ENCODE measurements around the gene PLBD1. TPM values are rescaled to one million over a fixed set of nuclear protein-coding genes. Genes with fewer than 3 reads are reported as not detected.

PLBD1 gene
- polyA plus RNA-seq, 1 of the 3 experiments (the other 2 are of a cell fraction): 0.10 TPM

DNA sequence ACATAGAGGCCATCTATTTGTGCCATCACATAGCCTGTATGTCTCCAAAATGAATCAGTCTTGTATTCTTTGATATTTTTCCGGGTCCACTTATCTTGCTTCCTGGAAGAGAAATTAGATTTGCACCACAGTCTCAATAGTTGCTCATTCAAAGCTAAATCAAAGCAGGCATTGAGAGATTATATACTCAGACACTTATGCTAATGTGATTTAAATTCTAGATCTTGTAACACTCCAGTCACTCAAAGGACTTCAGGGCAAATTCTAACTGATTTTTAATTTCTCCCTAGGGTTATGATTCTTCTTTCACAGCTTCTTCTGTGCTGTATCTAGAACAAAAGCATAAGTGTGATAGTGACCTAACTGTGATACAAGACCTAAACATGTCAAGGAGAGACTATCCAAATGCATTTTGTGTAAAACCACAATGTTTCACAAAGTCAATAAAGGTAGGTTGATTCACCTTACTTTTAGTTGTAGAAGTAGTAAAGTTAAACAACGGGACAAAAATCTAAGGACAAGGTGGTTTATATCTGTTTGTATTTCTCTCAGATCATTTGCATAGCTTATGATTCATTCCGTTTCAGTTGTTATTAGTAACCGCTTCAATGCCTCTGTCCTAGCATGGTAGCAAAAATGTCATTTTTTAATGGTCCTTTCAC lies 26.8 kb downstream of the PLBD1 start:
- H3K9ac ChIP-seq: no peak overlapping the region
- H3K27ac ChIP-seq (ENCODE audit: low read depth in 2 of 2, low read length in 1 of 2): no peak overlapping the region
- CTCF ChIA-PET: no interaction called here
- no peak overlapping the region for H3K4me2 ChIP-seq
- H3K9me2 ChIP-seq: no peaks in the 10 kb centered on the region
- no peak overlapping the region for H2AFZ ChIP-seq (ENCODE audit: low read depth)
- H3K4me1 ChIP-seq (ENCODE audit: control insufficient read depth in 1 of 2, insufficient read depth in 2 of 2, low read depth in 1 of 2, low read length in 1 of 2): no peaks in the 10 kb centered on the region
- POLR2A ChIA-PET: no interaction called here
- no peaks in the 10 kb centered on the region for H4K20me1 ChIP-seq (ENCODE audit: insufficient read depth)
- no peaks in the 10 kb centered on the region for H3K9me3 ChIP-seq
- TF ChIP-seq GATA2 (CRISPR knock-in tag; IDR thresholded peaks at IDR 0.05) (no peak), TAF1 (IDR thresholded peaks at IDR 0.05; ENCODE audit: borderline replicate concordance, low read depth, low read length) (no peak), SIN3A (IDR thresholded peaks at IDR 0.05; ENCODE audit: borderline replicate concordance, low read depth, low read length) (no peak), ELF1 (IDR thresholded peaks at IDR 0.05) (no peak), RAD21 (IDR thresholded peaks at IDR 0.05; ENCODE audit: low read length) (no peak), EP300 (IDR thresholded peaks at IDR 0.05; ENCODE audit: borderline replicate concordance in 1 of 2, low read depth in 1 of 2, low read length in 1 of 2) (no peak)
- TF ChIP-seq, protein P1, sequence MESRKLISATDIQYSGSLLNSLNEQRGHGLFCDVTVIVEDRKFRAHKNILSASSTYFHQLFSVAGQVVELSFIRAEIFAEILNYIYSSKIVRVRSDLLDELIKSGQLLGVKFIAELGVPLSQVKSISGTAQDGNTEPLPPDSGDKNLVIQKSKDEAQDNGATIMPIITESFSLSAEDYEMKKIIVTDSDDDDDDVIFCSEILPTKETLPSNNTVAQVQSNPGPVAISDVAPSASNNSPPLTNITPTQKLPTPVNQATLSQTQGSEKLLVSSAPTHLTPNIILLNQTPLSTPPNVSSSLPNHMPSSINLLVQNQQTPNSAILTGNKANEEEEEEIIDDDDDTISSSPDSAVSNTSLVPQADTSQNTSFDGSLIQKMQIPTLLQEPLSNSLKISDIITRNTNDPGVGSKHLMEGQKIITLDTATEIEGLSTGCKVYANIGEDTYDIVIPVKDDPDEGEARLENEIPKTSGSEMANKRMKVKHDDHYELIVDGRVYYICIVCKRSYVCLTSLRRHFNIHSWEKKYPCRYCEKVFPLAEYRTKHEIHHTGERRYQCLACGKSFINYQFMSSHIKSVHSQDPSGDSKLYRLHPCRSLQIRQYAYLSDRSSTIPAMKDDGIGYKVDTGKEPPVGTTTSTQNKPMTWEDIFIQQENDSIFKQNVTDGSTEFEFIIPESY (IDR thresholded peaks at IDR 0.05; ENCODE audit: borderline replicate concordance, low read depth): no peak
- no peaks in the 10 kb centered on the region for H3K36me3 ChIP-seq (replicated peaks in 1 of 2; ENCODE audit: control insufficient read depth in 1 of 2, insufficient read depth in 2 of 2, low read length in 1 of 2)
- whole genome bisulfite sequencing (ENCODE audit: low lambda C conversion rate): 50% methylated on average over 4 of the region's 4 CpGs
- H3K27me3 ChIP-seq (ENCODE audit: insufficient read depth): no peaks in the 10 kb centered on the region
- H3K79me2 ChIP-seq (ENCODE audit: insufficient read depth): no peaks in the 10 kb centered on the region
- no peak overlapping the region for H3K4me3 ChIP-seq (ENCODE audit: low read depth in 2 of 2, low read length in 1 of 2)
- DNase-seq: no peak
- H3F3A ChIP-seq (replicated peaks; ENCODE audit: insufficient read depth): no peaks in the 10 kb centered on the region

DNA sequence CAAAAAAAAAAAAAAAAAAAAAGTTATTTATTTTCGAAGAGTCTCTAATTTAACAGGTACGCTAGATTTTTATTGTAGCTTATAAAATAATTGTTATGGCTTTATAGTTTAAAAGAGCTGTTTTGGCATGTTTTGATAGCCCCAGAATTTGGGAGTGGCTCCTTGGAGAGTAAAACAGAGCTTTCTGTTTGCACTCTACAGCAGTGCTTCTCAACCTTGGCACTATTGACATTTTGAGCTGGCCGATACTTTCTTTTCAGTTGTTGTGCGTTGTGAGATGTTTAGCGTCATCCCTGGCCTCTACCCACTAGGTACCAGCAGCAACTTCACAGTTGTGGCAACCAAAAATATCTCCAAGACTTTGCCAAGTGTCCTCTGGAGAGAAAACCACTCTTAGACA lies 30.6 kb downstream of the PLBD1 start:
- H2AFZ ChIP-seq (ENCODE audit: low read depth): no peak overlapping the region
- POLR2A ChIA-PET: no interaction called here
- H3K9ac ChIP-seq: no peak overlapping the region
- 69% methylated on average over 5 of the region's 5 CpGs for WGBS (ENCODE audit: low lambda C conversion rate)
- no peak overlapping the region for H3K4me3 ChIP-seq (ENCODE audit: low read depth in 2 of 2, low read length in 1 of 2)
- no peaks in the 10 kb centered on the region for H3K4me1 ChIP-seq (ENCODE audit: control insufficient read depth in 1 of 2, insufficient read depth in 2 of 2, low read depth in 1 of 2, low read length in 1 of 2)
- DNase-seq: no peak
- no peaks in the 10 kb centered on the region for H3K9me3 ChIP-seq
- H3K27ac ChIP-seq (ENCODE audit: low read depth in 2 of 2, low read length in 1 of 2): no peak overlapping the region
- no peaks in the 10 kb centered on the region for H4K20me1 ChIP-seq (ENCODE audit: insufficient read depth)
- H3K36me3 ChIP-seq (replicated peaks in 1 of 2; ENCODE audit: control insufficient read depth in 1 of 2, insufficient read depth in 2 of 2, low read length in 1 of 2): no peaks in the 10 kb centered on the region
- CTCF ChIA-PET: interaction anchor here (1.5 kb wide), 1 partner anchor 299 kb away, joined by 3 read pairs; no protein-coding TSS in a partner anchor
- no peak overlapping the region for H3K4me2 ChIP-seq
- no peak for TF ChIP-seq RAD21 (IDR thresholded peaks at IDR 0.05; ENCODE audit: low read length)
- TF ChIP-seq, protein P2, sequence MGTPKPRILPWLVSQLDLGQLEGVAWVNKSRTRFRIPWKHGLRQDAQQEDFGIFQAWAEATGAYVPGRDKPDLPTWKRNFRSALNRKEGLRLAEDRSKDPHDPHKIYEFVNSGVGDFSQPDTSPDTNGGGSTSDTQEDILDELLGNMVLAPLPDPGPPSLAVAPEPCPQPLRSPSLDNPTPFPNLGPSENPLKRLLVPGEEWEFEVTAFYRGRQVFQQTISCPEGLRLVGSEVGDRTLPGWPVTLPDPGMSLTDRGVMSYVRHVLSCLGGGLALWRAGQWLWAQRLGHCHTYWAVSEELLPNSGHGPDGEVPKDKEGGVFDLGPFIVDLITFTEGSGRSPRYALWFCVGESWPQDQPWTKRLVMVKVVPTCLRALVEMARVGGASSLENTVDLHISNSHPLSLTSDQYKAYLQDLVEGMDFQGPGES (IDR thresholded peaks at IDR 0.05; ENCODE audit: low read depth, low read length): no peak
- TF ChIP-seq MEF2A (IDR thresholded peaks at IDR 0.05; ENCODE audit: borderline replicate concordance, low read depth): no peak
- no peak for TF ChIP-seq POLR2AphosphoS5 (IDR thresholded peaks at IDR 0.05; ENCODE audit: low read depth, low read length)
- no peak for TF ChIP-seq TEAD4 (IDR thresholded peaks at IDR 0.05; ENCODE audit: borderline replicate concordance, insufficient read depth)
- no peak for TF ChIP-seq SIN3A (IDR thresholded peaks at IDR 0.05; ENCODE audit: borderline replicate concordance, low read depth, low read length)
- TF ChIP-seq ELF1 (IDR thresholded peaks at IDR 0.05): no peak
- TF ChIP-seq CHD2 (IDR thresholded peaks at IDR 0.05; ENCODE audit: low read length, partially characterized antibody): no peak
- TF ChIP-seq, protein P3, sequence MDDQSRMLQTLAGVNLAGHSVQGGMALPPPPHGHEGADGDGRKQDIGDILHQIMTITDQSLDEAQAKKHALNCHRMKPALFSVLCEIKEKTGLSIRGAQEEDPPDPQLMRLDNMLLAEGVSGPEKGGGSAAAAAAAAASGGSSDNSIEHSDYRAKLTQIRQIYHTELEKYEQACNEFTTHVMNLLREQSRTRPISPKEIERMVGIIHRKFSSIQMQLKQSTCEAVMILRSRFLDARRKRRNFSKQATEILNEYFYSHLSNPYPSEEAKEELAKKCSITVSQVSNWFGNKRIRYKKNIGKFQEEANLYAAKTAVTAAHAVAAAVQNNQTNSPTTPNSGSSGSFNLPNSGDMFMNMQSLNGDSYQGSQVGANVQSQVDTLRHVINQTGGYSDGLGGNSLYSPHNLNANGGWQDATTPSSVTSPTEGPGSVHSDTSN (IDR thresholded peaks at IDR 0.05): no peak
- no peak for TF ChIP-seq EZH2phosphoT487 (IDR thresholded peaks at IDR 0.05; ENCODE audit: borderline replicate concordance, low read depth)
- H3K79me2 ChIP-seq (ENCODE audit: insufficient read depth): no peaks in the 10 kb centered on the region
- no peaks in the 10 kb centered on the region for H3K27me3 ChIP-seq (ENCODE audit: insufficient read depth)
- H3F3A ChIP-seq (replicated peaks; ENCODE audit: insufficient read depth): no peaks in the 10 kb centered on the region
- H3K9me2 ChIP-seq: no peaks in the 10 kb centered on the region

All from SK-N-SH (cell line).